ENCODE results near the gene WRNIP1. TPM values are rescaled to one million over a fixed set of nuclear protein-coding genes. Genes with fewer than 3 reads are reported as not detected.

The WRNIP1 gene
- total RNA-seq, 1 experiment from 2014 or later, result 51.7 TPM

DNA sequence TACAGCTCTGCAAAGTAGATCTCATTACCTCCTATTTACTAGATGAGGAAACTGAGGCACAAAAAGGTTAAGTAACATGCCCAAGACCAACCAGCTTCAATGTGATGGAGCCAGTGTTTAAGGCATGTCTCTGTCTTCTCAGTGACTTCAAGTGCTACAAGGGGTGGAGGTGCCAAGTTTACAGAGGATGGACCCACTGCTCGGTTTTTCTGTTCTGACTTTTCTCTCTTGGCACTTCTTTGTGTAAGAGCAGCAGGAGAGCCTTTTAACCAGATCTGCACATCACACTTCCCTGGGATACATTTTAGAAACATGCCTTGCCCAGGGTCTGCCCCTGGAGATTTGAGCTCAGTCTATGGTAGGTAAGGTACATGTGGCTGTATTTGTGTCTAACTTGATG, 9.8 kb downstream of the WRNIP1 start:
- no peak for DNase-seq
- Mint-ChIP-seq H3K27me3 (ENCODE audit: insufficient read depth, unreplicated experiment) (no peaks in the 10 kb centered on the region), H3K27ac (ENCODE audit: unreplicated experiment) (no peak overlapping the region), H3K4me3 (ENCODE audit: unreplicated experiment) (no peak overlapping the region), H3K4me1 (ENCODE audit: low read depth, unreplicated experiment) (no peaks in the 10 kb centered on the region), H3K36me3 (ENCODE audit: insufficient read depth, unreplicated experiment) (peaks cover 12% of the 10 kb centered on the region), H3K9me3 (ENCODE audit: unreplicated experiment) (no peaks in the 10 kb centered on the region)
- H3K4me3 ChIP-seq (ENCODE audit: low read depth, low read length), result no peak overlapping the region
- TF ChIP-seq, protein P1, sequence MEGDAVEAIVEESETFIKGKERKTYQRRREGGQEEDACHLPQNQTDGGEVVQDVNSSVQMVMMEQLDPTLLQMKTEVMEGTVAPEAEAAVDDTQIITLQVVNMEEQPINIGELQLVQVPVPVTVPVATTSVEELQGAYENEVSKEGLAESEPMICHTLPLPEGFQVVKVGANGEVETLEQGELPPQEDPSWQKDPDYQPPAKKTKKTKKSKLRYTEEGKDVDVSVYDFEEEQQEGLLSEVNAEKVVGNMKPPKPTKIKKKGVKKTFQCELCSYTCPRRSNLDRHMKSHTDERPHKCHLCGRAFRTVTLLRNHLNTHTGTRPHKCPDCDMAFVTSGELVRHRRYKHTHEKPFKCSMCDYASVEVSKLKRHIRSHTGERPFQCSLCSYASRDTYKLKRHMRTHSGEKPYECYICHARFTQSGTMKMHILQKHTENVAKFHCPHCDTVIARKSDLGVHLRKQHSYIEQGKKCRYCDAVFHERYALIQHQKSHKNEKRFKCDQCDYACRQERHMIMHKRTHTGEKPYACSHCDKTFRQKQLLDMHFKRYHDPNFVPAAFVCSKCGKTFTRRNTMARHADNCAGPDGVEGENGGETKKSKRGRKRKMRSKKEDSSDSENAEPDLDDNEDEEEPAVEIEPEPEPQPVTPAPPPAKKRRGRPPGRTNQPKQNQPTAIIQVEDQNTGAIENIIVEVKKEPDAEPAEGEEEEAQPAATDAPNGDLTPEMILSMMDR (IDR thresholded peaks at IDR 0.05; ENCODE audit: insufficient read depth in 1 of 2, low read depth in 1 of 2, low read length in 1 of 2, severe bottlenecking in 1 of 2, unreplicated experiment in 1 of 2), result no peak
- POLR2A ChIA-PET, result no interaction called here
- BruUV-seq (replicated peaks), result no TSS peak
- CTCF ChIA-PET, result no interaction called here
- no peaks in the 10 kb centered on the region for H3K9me3 ChIP-seq
- H3K27me3 ChIP-seq (replicated peaks; ENCODE audit: control insufficient read depth, insufficient read depth, low read length), result no peaks in the 10 kb centered on the region
- intact Hi-C loops (cut with micrococcal nuclease; ENCODE audit: unreplicated experiment), result no loop called here
- no peaks in the 10 kb centered on the region; the same call in 1 of the 2 replicates for H3K36me3 ChIP-seq (ENCODE audit: control insufficient read depth, insufficient read depth, low read length)
- H3K4me1 ChIP-seq, result no peaks in the 10 kb centered on the region

DNA sequence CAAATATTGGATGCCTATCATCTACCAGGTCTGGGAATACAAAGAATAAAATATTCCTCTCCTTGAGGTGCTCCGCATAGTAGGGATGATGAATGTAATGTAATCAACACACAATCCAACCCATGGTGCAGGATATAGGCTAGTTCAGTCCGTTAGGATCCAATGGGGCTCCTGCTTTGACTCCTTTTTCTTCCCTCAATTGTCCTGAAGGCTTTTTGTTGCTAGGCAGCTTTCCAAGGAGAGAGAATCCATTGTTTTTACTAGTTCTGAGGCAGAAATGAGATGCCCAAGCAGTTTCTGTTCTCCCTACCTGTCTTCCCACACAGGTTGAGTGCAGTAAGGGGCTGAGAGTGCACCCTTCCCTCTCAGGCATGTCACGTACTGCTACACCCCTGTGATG, 12.1 kb downstream of the WRNIP1 start:
- Mint-ChIP-seq H3K27ac (ENCODE audit: unreplicated experiment) (no peak overlapping the region), H3K4me1 (ENCODE audit: low read depth, unreplicated experiment) (no peaks in the 10 kb centered on the region), H3K9me3 (ENCODE audit: unreplicated experiment) (no peaks in the 10 kb centered on the region), H3K4me3 (ENCODE audit: unreplicated experiment) (no peak overlapping the region), H3K36me3 (ENCODE audit: insufficient read depth, unreplicated experiment) (peaks cover 17% of the 10 kb centered on the region), H3K27me3 (ENCODE audit: insufficient read depth, unreplicated experiment) (no peaks in the 10 kb centered on the region)
- H3K27me3 ChIP-seq (replicated peaks; ENCODE audit: control insufficient read depth, insufficient read depth, low read length), result no peaks in the 10 kb centered on the region
- H3K4me3 ChIP-seq (ENCODE audit: low read depth, low read length), result no peak overlapping the region
- intact Hi-C loops (cut with micrococcal nuclease; ENCODE audit: unreplicated experiment), result no loop called here
- H3K36me3 ChIP-seq (ENCODE audit: control insufficient read depth, insufficient read depth, low read length), result no peaks in the 10 kb centered on the region; the same call in 1 of the 2 replicates
- no peaks in the 10 kb centered on the region for H3K4me1 ChIP-seq
- TF ChIP-seq, protein P1 (IDR thresholded peaks at IDR 0.05; ENCODE audit: insufficient read depth in 1 of 2, low read depth in 1 of 2, low read length in 1 of 2, severe bottlenecking in 1 of 2, unreplicated experiment in 1 of 2), result no peak
- DNase-seq, result no peak
- CTCF ChIA-PET, result interaction anchor here (0.8 kb wide), 1 partner anchor 64 kb away, joined by 3 read pairs; the partner anchor contains the start of gene SERPINB1
- POLR2A ChIA-PET, result interaction anchor here (0.6 kb wide), 1 partner anchor 277 kb away, joined by 4 read pairs; no protein-coding TSS in a partner anchor
- H3K9me3 ChIP-seq, result no peaks in the 10 kb centered on the region
- BruUV-seq (replicated peaks), result no TSS peak

DNA sequence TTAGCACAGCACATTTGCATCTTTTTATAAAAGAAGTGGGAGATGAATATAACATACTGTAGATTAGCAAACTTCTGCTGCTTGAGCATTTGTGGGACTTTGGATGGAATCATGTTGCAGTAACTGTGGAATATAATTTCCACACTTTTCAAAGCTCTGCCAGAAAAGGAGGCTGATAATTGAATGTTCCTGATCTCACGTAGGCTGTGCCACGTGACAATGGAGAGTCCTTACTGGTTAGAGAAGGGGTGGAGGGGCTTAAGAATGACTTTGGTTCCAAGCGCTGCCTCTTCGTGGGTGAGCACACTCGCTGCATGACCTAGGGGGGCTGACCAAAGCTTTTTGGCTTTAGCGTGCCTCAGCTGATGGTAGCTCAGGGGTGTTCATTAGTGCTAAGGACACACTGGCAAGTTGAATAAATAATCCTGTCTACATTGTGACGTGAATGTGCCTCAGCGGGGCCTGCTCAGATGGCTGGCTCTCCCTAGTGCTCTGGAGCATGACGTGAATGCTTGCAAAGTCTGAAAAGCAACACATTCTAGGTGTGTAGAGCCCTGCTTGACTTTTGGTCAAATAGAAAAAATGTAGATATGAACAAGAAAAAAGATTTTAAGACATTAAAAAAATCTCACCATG, 15.0 kb downstream of the WRNIP1 start:
- Histone ChIP-seq H3K27me3 (replicated peaks; ENCODE audit: control insufficient read depth, insufficient read depth, low read length) (no peaks in the 10 kb centered on the region), H3K9me3 (no peaks in the 10 kb centered on the region), H3K4me3 (ENCODE audit: low read depth, low read length) (no peak overlapping the region), H3K4me1 (no peaks in the 10 kb centered on the region), H3K36me3 (ENCODE audit: control insufficient read depth, insufficient read depth, low read length) (peaks cover 1% of the 10 kb centered on the region)
- Mint-ChIP-seq H3K4me3 (ENCODE audit: unreplicated experiment) (no peak overlapping the region), H3K9me3 (ENCODE audit: unreplicated experiment) (no peaks in the 10 kb centered on the region), H3K27ac (ENCODE audit: unreplicated experiment) (no peak overlapping the region), H3K4me1 (ENCODE audit: low read depth, unreplicated experiment) (no peaks in the 10 kb centered on the region), H3K27me3 (ENCODE audit: insufficient read depth, unreplicated experiment) (no peaks in the 10 kb centered on the region), H3K36me3 (ENCODE audit: insufficient read depth, unreplicated experiment) (peaks cover 26% of the 10 kb centered on the region)
- CTCF ChIA-PET, result no interaction called here
- no TSS peak for BruUV-seq (replicated peaks)
- TF ChIP-seq, protein P1 (IDR thresholded peaks at IDR 0.05; ENCODE audit: insufficient read depth in 1 of 2, low read depth in 1 of 2, low read length in 1 of 2, severe bottlenecking in 1 of 2, unreplicated experiment in 1 of 2), result no peak
- POLR2A ChIA-PET, result no interaction called here
- intact Hi-C loops (cut with micrococcal nuclease; ENCODE audit: unreplicated experiment), result no loop called here
- DNase-seq, result no peak
